HG02588 (cell line): ENCODE data around the gene CEP41.

Experiments used
- ATAC-seq: cut with Tn5 transposase; IDR thresholded peaks from one replicate; pipeline ENCODE4 v1.9.1; 2021; ENCODE audit warnings: mild to moderate bottlenecking, moderate library complexity; ENCODE audit not compliant: unreplicated experiment

Gene CEP41

DNA sequence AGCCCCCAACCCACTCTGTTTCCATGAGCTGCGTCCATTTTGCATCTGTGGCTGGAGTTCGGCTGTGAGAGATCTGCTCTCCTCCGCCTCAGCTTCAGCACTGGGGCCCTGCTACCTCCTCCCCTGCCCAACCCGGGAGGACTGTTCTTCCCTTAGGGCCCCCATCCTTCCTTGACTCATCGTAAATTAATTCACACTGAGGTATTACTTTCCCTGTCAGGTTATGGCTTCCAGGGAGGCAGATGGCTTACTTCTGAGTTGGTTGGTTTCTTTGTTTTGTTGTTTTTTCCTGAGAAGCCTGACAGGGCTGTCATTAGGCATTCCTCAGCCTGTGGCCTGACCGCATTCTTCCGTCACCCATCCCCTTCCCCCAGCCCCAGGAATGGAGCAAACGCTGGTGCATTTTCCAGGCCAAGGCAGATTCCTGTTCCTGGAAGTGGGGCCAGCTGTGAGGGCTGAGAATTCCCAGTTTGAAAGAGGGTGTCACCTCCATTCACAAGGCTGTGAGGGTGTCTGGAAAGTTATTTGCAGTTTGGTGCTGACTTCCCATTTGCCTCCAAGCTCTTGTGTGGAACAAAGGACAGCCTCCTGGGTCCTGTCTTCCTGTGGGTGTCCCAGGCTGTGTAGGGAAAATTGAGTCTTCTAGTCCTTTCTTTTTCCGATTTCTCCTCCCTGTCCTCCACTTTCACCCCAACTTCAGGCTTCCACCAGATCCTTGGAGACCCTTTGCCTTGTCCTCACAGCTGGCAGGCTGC is 84.5 kb downstream of the CEP41 start:
- ATAC-seq, result no peak

DNA sequence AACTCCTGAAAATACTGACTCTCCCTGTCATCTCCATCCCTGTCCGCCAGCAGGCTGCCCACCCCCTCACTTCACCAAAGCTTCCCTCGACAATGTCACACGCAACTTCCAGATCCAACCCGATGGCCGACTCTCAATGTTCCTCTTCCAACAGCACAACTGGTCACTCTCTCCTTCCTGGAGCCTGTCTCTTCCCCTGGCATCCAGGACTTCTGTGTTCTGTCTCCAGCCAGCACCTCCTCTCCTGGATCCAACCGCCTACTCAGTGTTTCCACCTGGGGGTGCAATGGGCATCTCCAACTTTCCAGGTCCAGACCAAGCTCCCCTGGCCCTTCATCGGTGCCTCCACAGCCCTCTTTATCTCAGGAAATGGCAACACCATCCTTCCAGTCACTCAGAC is 87.6 kb downstream of the CEP41 start:
- no peak for ATAC-seq

DNA sequence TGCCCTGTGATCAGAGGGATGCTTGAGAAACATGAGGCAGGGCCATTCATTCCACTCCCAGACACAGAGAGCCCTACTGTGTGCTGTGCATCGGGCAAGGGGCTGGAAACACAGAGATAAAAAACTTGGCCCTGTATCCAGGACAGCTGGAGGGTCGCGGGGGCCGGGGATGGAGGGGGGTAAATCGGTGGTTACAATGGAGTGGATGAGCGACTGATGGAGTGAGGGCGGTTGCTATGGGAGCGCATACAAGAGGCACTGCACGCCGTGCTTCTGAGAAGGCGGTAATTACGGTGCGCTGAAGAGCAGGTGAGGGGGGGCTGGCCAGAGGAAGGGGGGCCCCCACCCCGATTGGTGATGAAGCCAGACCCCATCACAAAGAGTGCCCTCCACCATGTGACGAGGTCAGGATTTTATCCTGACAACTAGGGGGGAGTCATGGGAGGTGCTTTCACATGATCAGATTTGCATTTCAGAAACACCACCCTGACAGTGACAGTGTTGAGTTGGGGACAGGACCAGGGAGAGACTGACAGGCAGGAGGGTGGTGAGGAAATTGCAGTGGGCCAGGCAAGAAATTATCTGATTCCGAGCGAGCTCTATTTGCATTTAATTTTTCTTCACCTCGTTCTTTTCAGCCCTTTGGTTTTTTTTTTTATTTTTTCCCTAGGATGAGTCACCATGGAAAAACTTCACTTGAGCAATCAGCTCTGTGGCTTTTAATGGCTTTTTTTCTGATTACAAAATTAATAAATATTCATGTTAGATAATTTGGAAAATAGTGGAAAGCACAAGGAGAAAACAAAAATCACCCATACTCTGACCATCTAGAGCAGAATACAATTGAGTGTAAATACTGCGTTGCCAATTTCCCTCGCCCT is 88.4 kb downstream of the CEP41 start:
- no peak for ATAC-seq

DNA sequence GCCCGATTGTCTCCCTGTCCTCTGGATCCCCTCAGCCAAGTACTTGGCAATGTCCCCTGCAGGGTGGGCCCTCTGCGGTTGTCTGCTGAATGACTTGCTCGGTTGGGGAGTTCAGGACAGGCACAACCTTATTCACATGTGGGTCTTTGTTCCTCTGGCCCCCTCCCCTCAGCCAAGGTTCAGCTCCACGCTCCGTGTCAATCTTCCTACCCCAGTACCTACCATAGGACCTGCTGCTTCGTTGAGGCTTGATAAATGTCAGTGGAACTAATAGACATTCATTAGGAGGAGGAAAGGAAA is 89.1 kb downstream of the CEP41 start:
- ATAC-seq, result no peak

DNA sequence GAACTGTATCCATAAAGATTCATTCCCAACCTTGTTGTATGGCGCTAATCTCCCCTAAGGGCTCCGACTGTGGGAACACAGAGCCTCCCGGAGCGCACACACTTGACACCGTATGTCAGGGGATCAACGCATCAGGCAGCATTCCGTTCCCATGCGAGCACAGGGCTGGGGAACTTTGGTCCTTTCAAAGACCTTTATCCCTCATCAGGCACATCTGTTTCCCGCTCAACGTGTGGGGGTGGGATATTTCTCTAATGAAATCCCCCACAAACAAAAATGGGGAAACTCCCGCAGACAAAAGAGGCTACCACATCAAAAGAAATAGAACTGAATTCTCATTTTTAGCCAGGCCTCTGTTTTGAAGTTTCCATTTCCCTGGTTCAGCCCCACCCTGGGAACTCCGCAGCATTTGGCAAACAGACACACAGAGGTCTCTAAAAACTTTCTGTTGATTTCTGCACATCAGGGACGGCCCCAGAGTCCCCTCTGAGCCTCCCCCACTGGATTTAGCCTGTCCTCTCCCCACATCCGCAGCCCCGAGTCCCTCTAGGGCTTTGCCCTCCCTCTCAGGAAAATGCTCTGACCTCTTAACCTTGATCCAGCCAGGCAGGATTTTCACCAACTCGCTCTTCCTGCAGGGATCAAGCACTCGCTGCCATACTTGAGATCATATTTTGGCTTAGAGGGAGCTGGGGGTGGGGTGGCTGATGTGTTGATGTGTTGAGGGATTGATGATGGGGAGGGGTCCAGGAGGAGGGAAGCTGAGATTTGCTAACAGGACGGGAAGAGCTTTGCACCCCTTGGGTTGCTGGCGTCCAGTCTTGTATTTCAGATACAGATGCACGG is 89.6 kb downstream of the CEP41 start:
- ATAC-seq, result no peak

DNA sequence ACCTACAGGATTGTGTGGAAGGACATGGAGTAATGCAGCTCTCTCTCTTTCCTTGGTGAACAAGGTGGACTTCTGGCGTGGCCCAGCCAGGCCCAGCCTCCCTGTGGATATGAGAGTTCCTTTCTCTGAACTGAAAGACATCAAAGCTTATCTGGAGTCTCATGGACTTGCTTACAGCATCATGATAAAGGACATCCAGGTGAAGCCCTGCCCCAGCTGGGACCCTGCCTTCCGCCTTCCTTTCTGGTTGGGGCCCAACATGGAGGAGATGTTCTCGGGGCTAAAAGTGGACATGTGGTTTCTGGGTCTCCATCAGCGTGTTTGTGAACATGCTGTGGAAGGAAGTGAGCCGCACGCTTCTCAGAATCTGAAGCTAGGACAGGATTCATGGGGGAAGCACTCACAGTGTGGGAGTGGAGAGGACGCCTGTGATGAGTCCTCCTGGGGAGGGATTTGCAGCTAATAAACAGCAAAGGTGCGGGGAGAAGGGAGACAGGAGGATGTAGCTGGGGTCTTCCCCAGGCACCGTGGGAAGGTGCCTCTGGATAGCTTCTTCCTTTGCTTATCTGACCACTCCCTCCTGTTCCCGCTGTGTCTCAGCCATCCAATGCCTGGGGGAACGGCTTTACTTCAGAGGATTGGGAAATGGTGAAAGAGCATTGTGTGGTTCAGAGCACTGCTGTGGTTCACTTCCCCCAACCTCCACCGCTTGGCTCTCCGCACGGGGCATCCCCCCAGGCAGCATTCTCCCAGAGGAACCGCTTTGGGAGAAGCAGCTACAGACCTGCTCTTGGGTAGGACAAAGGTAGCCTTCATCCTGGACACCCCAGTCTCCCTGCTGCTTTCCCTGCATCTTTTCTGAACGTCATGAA is 90.7 kb downstream of the CEP41 start:
- ATAC-seq, result no peak

DNA sequence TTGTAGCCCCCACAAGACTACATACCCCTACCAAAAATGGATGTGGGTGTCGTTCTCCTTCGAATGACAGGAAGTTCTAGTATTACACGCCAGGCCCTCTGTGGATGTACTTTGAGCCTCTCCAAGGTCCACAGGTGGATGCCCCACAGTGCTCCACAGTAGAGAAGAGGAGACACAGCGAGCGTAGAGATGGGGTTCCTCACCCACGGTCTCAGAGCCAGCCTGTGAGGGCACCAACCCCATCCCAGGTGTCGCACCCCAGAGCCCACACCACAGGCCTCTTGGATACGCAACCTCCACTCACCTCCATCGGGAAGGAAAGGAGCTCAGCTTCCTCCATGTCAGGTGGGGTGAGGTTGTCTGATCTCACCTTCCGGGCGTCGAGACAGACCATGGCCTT is 93.9 kb downstream of the CEP41 start:
- ATAC-seq, result no peak

DNA sequence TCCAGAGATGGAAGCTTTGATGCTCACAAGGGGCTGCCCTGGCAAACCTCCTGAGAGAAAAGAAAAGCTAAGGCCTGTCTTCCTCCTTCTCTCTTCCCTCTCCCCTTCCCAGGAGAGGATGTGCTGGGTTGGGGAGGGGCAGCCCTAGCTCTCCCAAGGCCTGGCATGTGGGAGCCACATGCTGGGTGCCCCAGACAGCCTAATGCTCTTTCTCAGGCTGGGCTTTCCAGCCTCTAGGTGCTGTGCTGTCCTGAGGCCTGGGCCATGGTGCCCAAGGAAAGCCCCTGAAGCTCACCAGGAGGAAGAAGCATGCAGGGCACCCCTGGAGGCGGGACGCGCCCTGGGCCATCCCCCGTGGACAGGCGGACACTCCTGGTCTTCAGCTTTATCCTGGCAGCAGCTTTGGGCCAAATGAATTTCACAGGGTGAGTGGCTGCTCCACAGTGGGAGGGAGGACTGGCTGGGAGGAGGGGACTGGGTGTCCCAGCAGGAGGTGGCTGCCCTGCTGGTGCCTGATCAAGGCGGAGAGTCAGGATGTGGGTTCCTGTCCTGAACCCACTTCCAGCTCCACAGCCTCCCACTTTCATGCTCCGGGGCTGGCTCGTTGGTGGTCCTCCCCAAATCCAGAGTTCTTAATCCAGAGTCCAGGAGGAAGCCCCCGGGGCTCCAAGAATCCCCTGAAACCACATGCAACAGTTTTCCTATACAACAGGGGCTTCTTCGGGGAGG is 94.5 kb downstream of the CEP41 start:
- ATAC-seq, result no peak

DNA sequence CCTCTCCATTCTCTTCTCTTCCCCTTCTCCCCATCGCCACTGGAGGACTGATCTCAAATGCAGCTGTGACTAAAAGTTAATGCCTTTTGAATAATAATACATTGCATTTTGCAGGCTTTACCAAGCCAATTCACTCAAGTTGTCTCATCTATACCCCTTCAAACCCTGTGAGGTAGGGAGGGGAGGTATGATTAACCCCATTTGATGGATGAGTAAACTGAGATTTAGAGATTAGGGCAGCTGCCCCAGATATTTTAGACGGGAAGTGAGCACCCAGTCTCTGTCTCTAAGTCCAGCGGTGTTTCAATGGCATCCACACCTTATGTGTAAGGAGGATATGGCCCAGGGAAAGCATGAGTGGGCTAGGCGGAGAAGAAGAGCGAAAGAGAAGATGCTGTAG is 95.1 kb downstream of the CEP41 start:
- ATAC-seq, result no peak

DNA sequence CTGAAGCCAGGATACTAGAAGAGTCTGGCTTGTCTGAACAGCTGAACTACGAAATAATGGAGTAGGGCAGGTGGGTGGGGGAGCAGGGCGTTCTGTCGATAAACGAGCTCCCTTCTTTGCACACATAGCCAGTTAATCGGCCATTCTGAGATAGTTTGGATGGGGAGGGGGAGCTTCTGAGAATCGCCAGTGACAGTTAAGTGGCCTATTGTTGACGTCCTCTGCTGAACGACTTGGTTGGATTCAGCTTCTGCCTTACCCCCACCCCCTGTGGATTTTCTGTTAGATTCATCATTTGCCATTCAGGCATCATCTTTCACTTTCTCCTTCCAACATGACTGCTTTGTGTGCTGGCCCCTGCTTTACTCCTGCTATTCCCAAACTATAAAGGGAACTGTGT is 95.7 kb downstream of the CEP41 start:
- ATAC-seq, result no peak

DNA sequence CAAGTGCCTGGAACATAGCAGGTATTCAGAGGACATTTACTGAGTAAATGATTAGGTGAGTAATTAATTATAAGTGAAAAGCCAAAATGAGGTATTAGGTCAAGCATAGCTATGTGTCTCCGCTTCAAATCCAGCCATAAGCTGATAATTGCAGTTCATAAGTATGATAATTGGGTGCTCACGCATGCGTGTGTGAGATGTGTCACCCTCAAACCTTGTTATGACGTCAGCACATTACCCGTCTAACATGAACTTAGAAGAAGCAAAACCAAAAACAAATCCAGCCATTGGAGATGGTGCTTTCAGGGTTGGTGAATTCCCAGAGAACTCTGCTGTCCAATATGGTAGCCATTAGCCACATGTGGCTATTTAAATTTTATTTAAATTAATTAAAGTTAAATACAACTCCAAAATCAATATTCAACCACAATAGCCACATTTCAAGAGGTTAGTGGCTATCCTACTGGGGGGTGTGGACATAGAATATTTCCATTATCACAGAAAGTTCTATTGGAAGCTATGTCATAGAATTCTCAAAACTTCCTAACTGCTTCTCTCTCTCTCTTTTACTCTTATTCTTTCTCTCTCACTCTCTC is 96.4 kb downstream of the CEP41 start, which contains the start of gene CPA5:
TSS of gene CPA5 (plus strand) at position 546 of the 596 bp plus-strand sequence. CDS start 1,670 bp downstream, outside the sequence.
- no peak for ATAC-seq
